Esophagus squamous epithelium (tissue), 4 donors: ENCODE measurements around the gene GPR31.
"Not testable (repeated sequence)": the region's sequence is repeated elsewhere in the genome, so short reads cannot be mapped to it uniquely, and the experiment has no call there.

Source experiments
- CTCF ChIP-seq, 6 experiments: fragments of 450-650 bp in 4 of 6; fragments of 200-600 bp in 2 of 6; sonication (generic) in 2 of 6; IDR thresholded peaks; one replicate each; pipeline ENCODE4 v1.5.1; 2016 to 2019; ENCODE audit warnings: antibody characterized with exemption in 6 of 6, mild to moderate bottlenecking in 4 of 6, moderate library complexity in 4 of 6
- POLR2A ChIP-seq, 4 donors: fragments of 450-650 bp; IDR thresholded peaks; one replicate each; pipeline ENCODE4 v1.6.1; 2017; ENCODE audit warnings: antibody characterized with exemption in 4 of 4, mild to moderate bottlenecking in 4 of 4, moderate library complexity in 3 of 4

GRCh38 chr6:167171300-167171699 lies 13.5 kb upstream of the GPR31 start:
- TF ChIP-seq CTCF, POLR2A (IDR thresholded peaks at IDR 0.05): not testable (repeated sequence)
